Mesothelial cell of epicardium (in vitro differentiated cells): ENCODE measurements around the gene CALY. TPM values are rescaled to one million over a fixed set of nuclear protein-coding genes. Genes with fewer than 3 reads are reported as not detected.

Experiments used
- DNase-seq, 2 experiments: peaks; one replicate each; pipeline ENCODE4 v3.0.0; 2021; ENCODE audit warnings: low spot score in 2 of 2; ENCODE audit not compliant: unreplicated experiment in 2 of 2
- H3K27ac Mint-ChIP-seq: 2 replicates; pipeline ENCODE4 v1.8.0; 2021; ENCODE audit warnings: mixed read lengths
- H3K27me3 Mint-ChIP-seq: 2 replicates; pipeline ENCODE4 v1.8.0; 2021; ENCODE audit warnings: low read depth, mixed read lengths
- H3K36me3 Mint-ChIP-seq: 2 replicates; pipeline ENCODE4 v1.8.0; 2021; ENCODE audit warnings: mixed read lengths
- H3K4me1 Mint-ChIP-seq: 2 replicates; pipeline ENCODE4 v1.8.0; 2021; ENCODE audit warnings: mixed read lengths
- H3K4me3 Mint-ChIP-seq: 2 replicates; pipeline ENCODE4 v1.8.0; 2021; ENCODE audit warnings: mild to moderate bottlenecking, moderate library complexity, mixed read lengths
- H3K9me3 Mint-ChIP-seq: 2 replicates; pipeline ENCODE4 v1.8.0; 2021; ENCODE audit warnings: mixed read lengths
- CTCF ChIP-seq: fragments of 200-600 bp; sonication (generic); IDR thresholded peaks from one replicate; pipeline ENCODE4 v1.5.0; 2021; ENCODE audit warnings: antibody characterized with exemption; ENCODE audit not compliant: unreplicated experiment
- total RNA-seq: library from RNA; stranded (reverse); gene quantifications from 3 replicates; pipeline ENCODE4 v1.2.1, GENCODE V29; 2021

CALY gene
- total RNA-seq, 1 donor from 2014 or later, result 2.1 TPM

GRCh38 chr10:133295426-133296320 is 41.0 kb downstream of the CALY start:
- H3K4me3 Mint-ChIP-seq, result no peak overlapping the region
- no peaks in the 10 kb centered on the region for H3K9me3 Mint-ChIP-seq
- no peaks in the 10 kb centered on the region for H3K27me3 Mint-ChIP-seq
- no peaks in the 10 kb centered on the region for H3K4me1 Mint-ChIP-seq
- H3K27ac Mint-ChIP-seq, result no peak overlapping the region
- DNase-seq, result no peak
- TF ChIP-seq CTCF, result no peak
- H3K36me3 Mint-ChIP-seq, result peaks cover 47% of the 10 kb centered on the region

GRCh38 chr10:133294189-133294588 is 42.5 kb downstream of the CALY start:
- H3K4me3 Mint-ChIP-seq, result no peak overlapping the region
- TF ChIP-seq CTCF, result no peak
- H3K9me3 Mint-ChIP-seq, result no peaks in the 10 kb centered on the region
- no peak for DNase-seq
- H3K36me3 Mint-ChIP-seq, result peaks cover 45% of the 10 kb centered on the region
- no peak overlapping the region for H3K27ac Mint-ChIP-seq
- H3K4me1 Mint-ChIP-seq, result no peaks in the 10 kb centered on the region
- H3K27me3 Mint-ChIP-seq, result no peaks in the 10 kb centered on the region

- H3K4me1 Mint-ChIP-seq, result no peaks in the 10 kb centered on the region
- no peak overlapping the region for H3K4me3 Mint-ChIP-seq
- H3K27me3 Mint-ChIP-seq, result no peaks in the 10 kb centered on the region
- H3K36me3 Mint-ChIP-seq, result peaks cover 46% of the 10 kb centered on the region
- no peak for TF ChIP-seq CTCF
- H3K9me3 Mint-ChIP-seq, result no peaks in the 10 kb centered on the region
- no peak overlapping the region for H3K27ac Mint-ChIP-seq
- no peak for DNase-seq
Observed at GRCh38 chr10:133293810-133294119, 42.9 kb downstream of the CALY start.

GRCh38 chr10:133292919-133293809 is 43.5 kb downstream of the CALY start:
- DNase-seq, result no peak
- no peaks in the 10 kb centered on the region for H3K9me3 Mint-ChIP-seq
- H3K36me3 Mint-ChIP-seq, result peaks cover 43% of the 10 kb centered on the region
- no peak overlapping the region for H3K27ac Mint-ChIP-seq
- H3K4me1 Mint-ChIP-seq, result no peaks in the 10 kb centered on the region
- no peak for TF ChIP-seq CTCF
- H3K4me3 Mint-ChIP-seq, result no peak overlapping the region
- no peaks in the 10 kb centered on the region for H3K27me3 Mint-ChIP-seq

GRCh38 chr10:133289761-133290160 is 46.9 kb downstream of the CALY start:
- TF ChIP-seq CTCF, result no peak

More at GRCh38 chr10:133289761-133290160, 46.9 kb downstream of the CALY start:
- no peaks in the 10 kb centered on the region for H3K27me3 Mint-ChIP-seq
- no peak for DNase-seq
- H3K4me1 Mint-ChIP-seq, result no peaks in the 10 kb centered on the region
- H3K4me3 Mint-ChIP-seq, result no peak overlapping the region
- no peak overlapping the region for H3K27ac Mint-ChIP-seq
- peaks cover 51% of the 10 kb centered on the region for H3K36me3 Mint-ChIP-seq
- no peaks in the 10 kb centered on the region for H3K9me3 Mint-ChIP-seq
